GM12801 (cell line): Measurements from ENCODE around the gene CDK15.

Experiments
- CTCF ChIP-seq: IDR thresholded peaks from one replicate; pipeline ENCODE4 v1.5.1; 2011; ENCODE audit warnings: control low read depth; ENCODE audit not compliant: insufficient read length; ENCODE audit errors: extremely low read depth

CDK15 gene

DNA sequence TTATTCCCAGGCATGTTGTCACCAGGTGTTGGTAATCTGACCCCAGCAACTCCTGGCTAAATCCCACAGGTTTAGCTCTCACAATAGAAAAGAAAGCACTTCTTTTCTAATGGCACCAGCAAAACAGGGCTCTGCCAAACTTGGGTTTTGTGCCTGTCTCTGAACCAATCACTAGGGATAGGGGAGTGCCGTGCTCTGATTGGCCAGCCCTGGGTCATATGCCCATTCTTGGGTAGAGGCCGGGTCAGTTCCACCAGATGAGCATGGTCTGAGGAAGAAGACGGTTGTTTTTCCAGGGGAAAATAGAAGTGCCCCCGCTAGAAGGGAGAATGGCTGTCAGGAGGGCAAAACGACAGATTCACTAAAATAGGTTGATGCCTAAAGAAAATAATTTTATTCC, 14.7 kb downstream of the CDK15 start:
- no peak for TF ChIP-seq CTCF

DNA sequence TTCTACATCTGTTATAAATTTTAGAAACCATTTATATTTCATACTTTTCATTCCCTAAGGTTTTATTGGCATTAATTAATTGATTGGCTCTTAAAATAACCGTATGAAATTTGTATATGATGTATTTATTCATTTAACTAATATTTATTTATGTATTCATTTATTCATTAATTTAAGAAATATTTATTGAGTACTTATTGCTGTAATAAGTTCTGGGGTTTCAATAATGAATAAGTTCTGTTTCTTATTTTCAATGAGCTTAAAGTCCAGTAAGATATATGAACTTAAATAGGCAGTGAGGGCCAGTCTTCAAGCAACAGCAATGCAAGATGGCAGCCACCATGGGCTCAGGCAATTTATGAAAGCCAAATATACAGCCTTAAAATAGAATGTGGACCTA, 17.9 kb downstream of the CDK15 start:
- no peak for TF ChIP-seq CTCF

- no peak for TF ChIP-seq CTCF
These were observed 21.3 kb downstream of the CDK15 start for GRCh38 chr2:201827621-201828020.

DNA sequence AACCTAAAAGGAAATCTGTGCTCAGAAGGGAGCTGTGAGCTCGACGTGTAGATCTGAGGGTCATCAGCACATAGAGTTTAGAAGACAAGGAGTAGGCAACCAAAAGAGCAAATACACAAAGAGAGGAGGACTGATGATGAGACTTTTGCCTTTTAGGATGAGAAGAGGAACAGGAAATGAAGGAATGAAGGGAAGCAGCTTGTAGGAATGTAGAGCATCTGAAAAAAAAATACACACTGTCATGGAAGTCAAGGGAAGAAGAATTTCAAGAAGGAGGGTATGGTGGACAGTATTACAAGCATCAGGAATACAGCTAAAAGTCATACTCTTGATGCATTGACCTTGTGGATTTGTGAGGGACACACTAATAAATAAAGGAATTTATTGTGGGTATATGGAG, 21.9 kb downstream of the CDK15 start:
- TF ChIP-seq CTCF, result no peak

DNA sequence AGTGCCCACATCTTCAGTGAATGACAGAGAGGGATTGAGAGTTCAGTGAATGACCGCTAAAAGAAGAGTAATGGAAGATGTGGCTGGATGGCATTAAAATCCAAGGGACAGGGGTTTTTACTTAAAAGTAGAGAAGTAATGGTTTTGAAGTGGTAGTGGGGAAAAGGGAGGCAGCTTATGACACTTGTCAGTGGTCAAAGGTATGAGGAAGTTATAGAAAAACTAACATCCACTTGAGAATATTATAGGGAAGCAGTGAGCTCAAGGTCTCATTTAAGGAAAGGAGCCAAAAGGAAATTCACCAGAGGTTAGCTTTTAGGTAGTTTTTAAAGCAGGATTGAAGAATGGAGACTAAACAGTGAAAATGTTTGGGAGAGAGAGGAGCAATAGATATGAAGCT, 24.3 kb downstream of the CDK15 start:
- TF ChIP-seq CTCF, result no peak

DNA sequence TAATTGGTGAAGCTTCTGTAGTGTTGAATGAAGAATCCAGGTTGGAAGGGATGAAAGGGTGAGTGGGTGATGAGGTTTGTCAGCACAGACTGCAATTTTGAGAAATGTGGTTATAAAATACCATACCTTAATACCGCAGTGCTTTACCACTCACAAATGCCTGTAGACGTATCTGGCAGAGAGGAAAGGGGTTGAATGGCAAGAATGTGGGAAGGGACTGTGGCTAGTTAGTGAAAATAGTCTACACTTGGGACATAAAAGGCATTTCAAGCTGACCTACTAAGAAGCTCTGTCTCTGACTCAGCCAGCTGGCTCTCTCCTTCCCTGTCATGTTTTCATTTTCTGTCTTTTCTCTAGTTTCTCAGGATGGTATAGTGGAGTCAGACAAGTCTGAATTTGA, 25.1 kb downstream of the CDK15 start:
- TF ChIP-seq CTCF, result no peak

DNA sequence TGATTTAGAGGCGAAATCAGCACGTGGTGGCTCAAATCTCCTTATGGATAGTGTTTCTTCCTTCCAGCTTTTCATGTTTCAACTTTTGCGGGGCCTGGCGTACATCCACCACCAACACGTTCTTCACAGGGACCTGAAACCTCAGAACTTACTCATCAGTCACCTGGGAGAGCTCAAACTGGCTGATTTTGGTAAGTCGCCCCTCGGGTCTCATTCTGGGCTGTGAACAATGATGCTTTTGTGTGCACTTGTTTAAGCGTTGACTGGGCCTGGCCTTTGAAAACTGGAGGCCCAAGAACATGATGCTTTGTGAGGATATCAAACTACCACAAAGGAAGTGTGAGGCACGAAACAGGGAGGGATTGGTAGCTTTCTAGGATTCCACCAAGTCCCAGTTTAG, 27.4 kb downstream of the CDK15 start:
- TF ChIP-seq CTCF, result no peak

- TF ChIP-seq CTCF, result no peak
These were observed 28.7 kb downstream of the CDK15 start for GRCh38 chr2:201835066-201835465.
